HUES48 (cell line): ENCODE measurements around the gene RTN3.

ENCODE experiments used
- H3K27ac ChIP-seq: one replicate; pipeline ENCODE4 v1.7.0; 2013; ENCODE audit warnings: low read depth, low read length, inconsistent platforms
- H3K27me3 ChIP-seq: 2 replicates; pipeline ENCODE4 v1.6.1; 2013; ENCODE audit warnings: mild to moderate bottlenecking, low read length; ENCODE audit not compliant: control insufficient read depth, insufficient read depth
- H3K36me3 ChIP-seq: 2 replicates; pipeline ENCODE4 v1.6.1; 2013; ENCODE audit warnings: low read length; ENCODE audit not compliant: control insufficient read depth, insufficient read depth
- H3K4me1 ChIP-seq: 2 replicates; pipeline ENCODE4 v1.6.1; 2013; ENCODE audit warnings: mild to moderate bottlenecking, low read length; ENCODE audit not compliant: control insufficient read depth, insufficient read depth
- H3K4me3 ChIP-seq: 2 replicates; pipeline ENCODE4 v1.5.1; 2013; ENCODE audit warnings: mild to moderate bottlenecking, low read depth, low read length
- H3K9ac ChIP-seq: 2 replicates; pipeline ENCODE4 v1.6.1; 2013; ENCODE audit warnings: mild to moderate bottlenecking, low read depth, low read length, moderate library complexity
- H3K9me3 ChIP-seq: 2 replicates; pipeline ENCODE4 v1.6.1; 2013; ENCODE audit warnings: low read length; ENCODE audit not compliant: control insufficient read depth, insufficient read depth

The RTN3 gene

GRCh38 chr11:63764340-63764678 lies 83.0 kb downstream of the RTN3 start:
- peak overlapping the region; percentile 28; the same call in 1 of the 2 replicates for H3K9ac ChIP-seq

GRCh38 chr11:63764679-63765647 lies 83.7 kb downstream of the RTN3 start:
- H3K4me1 ChIP-seq: peaks cover 42% of the 10 kb centered on the region
- no peaks in the 10 kb centered on the region for H3K9me3 ChIP-seq
- no peak overlapping the region for H3K9ac ChIP-seq
- H3K27me3 ChIP-seq: peaks cover 5% of the 10 kb centered on the region
- peaks cover 4% of the 10 kb centered on the region for H3K36me3 ChIP-seq
- peak overlapping the region; percentile 90; the same call in 1 of the 2 replicates for H3K4me3 ChIP-seq
- peak overlapping the region; percentile 91 for H3K27ac ChIP-seq

More at GRCh38 chr11:63764340-63764678, 83.0 kb downstream of the RTN3 start:
- peak overlapping the region; percentile 90; the same call in 1 of the 2 replicates for H3K4me3 ChIP-seq
- peaks cover 43% of the 10 kb centered on the region for H3K4me1 ChIP-seq
- H3K9me3 ChIP-seq: no peaks in the 10 kb centered on the region
- H3K27ac ChIP-seq: peak overlapping the region; percentile 91
- H3K27me3 ChIP-seq: no peaks in the 10 kb centered on the region
- peaks cover 7% of the 10 kb centered on the region for H3K36me3 ChIP-seq

GRCh38 chr11:63765688-63766241 lies 84.5 kb downstream of the RTN3 start:
- Histone ChIP-seq H3K4me3 (no peak overlapping the region), H3K36me3 (no peaks in the 10 kb centered on the region), H3K4me1 (peaks cover 37% of the 10 kb centered on the region), H3K9ac (no peak overlapping the region), H3K27me3 (peaks cover 13% of the 10 kb centered on the region), H3K27ac (no peak overlapping the region), H3K9me3 (no peaks in the 10 kb centered on the region)

GRCh38 chr11:63766531-63767235 lies 85.4 kb downstream of the RTN3 start:
- peak overlapping the region; percentile 83 for H3K4me3 ChIP-seq
- no peaks in the 10 kb centered on the region for H3K36me3 ChIP-seq
- H3K4me1 ChIP-seq: peaks cover 34% of the 10 kb centered on the region
- H3K27ac ChIP-seq: peak overlapping the region; percentile 34
- no peaks in the 10 kb centered on the region for H3K9me3 ChIP-seq
- H3K9ac ChIP-seq: no peak overlapping the region
- peaks cover 21% of the 10 kb centered on the region for H3K27me3 ChIP-seq

- Histone ChIP-seq H3K9ac (no peak overlapping the region), H3K4me1 (peaks cover 34% of the 10 kb centered on the region), H3K27me3 (peaks cover 21% of the 10 kb centered on the region), H3K36me3 (no peaks in the 10 kb centered on the region), H3K4me3 (peak overlapping the region; percentile 83), H3K9me3 (no peaks in the 10 kb centered on the region), H3K27ac (peak overlapping the region; percentile 34)
These were observed 85.9 kb downstream of the RTN3 start for GRCh38 chr11:63767267-63767564.

GRCh38 chr11:63767565-63768236 lies 86.4 kb downstream of the RTN3 start:
- Histone ChIP-seq H3K27me3 (peaks cover 21% of the 10 kb centered on the region), H3K4me3 (peak overlapping the region; percentile 83), H3K9ac (peak overlapping the region; percentile 80), H3K4me1 (peaks cover 34% of the 10 kb centered on the region), H3K27ac (peak overlapping the region; percentile 93), H3K9me3 (no peaks in the 10 kb centered on the region), H3K36me3 (no peaks in the 10 kb centered on the region)

- H3K9me3 ChIP-seq: no peaks in the 10 kb centered on the region
- peak within 1 kb of the TSS; percentile 83 for H3K4me3 ChIP-seq
- H3K9ac ChIP-seq: peak within 1 kb of the TSS; percentile 80
- no peaks in the 10 kb centered on the region for H3K36me3 ChIP-seq
- peak within 1 kb of the TSS; percentile 93 for H3K27ac ChIP-seq
- peaks cover 34% of the 10 kb centered on the region for H3K4me1 ChIP-seq
- H3K27me3 ChIP-seq: peaks cover 21% of the 10 kb centered on the region
These were observed 87.1 kb downstream of the RTN3 start, which contains the start of gene ZFTA for GRCh38 chr11:63768237-63769041. Gene ZFTA, minus strand, starts transcription at chr11:63768775. Its CDS starts 153 bp downstream, at chr11:63768622.

GRCh38 chr11:63769042-63769713 lies 87.9 kb downstream of the RTN3 start:
- peak overlapping the region; percentile 93 for H3K27ac ChIP-seq
- H3K9ac ChIP-seq: peak overlapping the region; percentile 26; the same call in 1 of the 2 replicates
- H3K36me3 ChIP-seq: no peaks in the 10 kb centered on the region
- H3K4me3 ChIP-seq: peak overlapping the region; percentile 83
- H3K9me3 ChIP-seq: no peaks in the 10 kb centered on the region
- peaks cover 34% of the 10 kb centered on the region for H3K4me1 ChIP-seq
- peaks cover 21% of the 10 kb centered on the region for H3K27me3 ChIP-seq

- no peaks in the 10 kb centered on the region for H3K36me3 ChIP-seq
- peaks cover 29% of the 10 kb centered on the region for H3K4me1 ChIP-seq
- H3K4me3 ChIP-seq: peak overlapping the region; percentile 83
- no peak overlapping the region for H3K27ac ChIP-seq
- 0 out of 2 replicates have a peak overlapping the region, but pooled peaks have one; percentile 26 for H3K9ac ChIP-seq
- H3K9me3 ChIP-seq: no peaks in the 10 kb centered on the region
- H3K27me3 ChIP-seq: peaks cover 21% of the 10 kb centered on the region
These were observed 88.6 kb downstream of the RTN3 start for GRCh38 chr11:63769714-63770455.
